ENCODE results near the gene DCUN1D2.

Gene DCUN1D2

GRCh38 chr13:113483504-113484293, 6.8 kb downstream of the DCUN1D2 start:
- H3K4me3 ChIP-seq (ENCODE audit: control insufficient read depth, low read depth, low read length), result no peak overlapping the region
- no peak for DNase-seq (ENCODE audit: low read depth)
- TF ChIP-seq CTCF (IDR thresholded peaks at IDR 0.05; ENCODE audit: control insufficient read depth, insufficient read depth, low read depth, low read length, missing control alignments), result no peak

- DNase-seq (ENCODE audit: low read depth), result no peak
- H3K4me3 ChIP-seq (ENCODE audit: control insufficient read depth, low read depth, low read length), result no peak overlapping the region
- no peak for TF ChIP-seq CTCF (IDR thresholded peaks at IDR 0.05; ENCODE audit: control insufficient read depth, insufficient read depth, low read depth, low read length, missing control alignments)
Observed at GRCh38 chr13:113483081-113483480, 7.4 kb downstream of the DCUN1D2 start.

DNA sequence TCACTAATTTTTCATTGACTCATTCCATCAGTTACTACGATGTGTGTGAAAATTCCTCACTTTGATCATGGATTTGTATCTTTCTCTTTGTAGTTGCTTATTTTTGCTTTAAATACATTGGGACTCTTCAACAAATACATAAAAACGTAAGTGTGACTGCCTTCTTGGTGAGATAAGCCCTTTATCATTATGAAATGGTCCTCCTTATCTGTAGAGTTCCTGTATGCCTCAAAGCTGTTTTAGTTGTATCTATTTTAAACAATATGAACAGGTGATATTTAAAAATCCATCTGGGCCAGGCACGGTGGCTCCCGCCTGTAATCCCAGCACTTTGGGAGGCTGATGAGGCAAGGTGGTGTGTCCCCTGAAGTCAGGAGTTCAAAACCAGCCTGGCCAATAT, 11.3 kb downstream of the DCUN1D2 start:
- no peak for TF ChIP-seq CTCF (IDR thresholded peaks at IDR 0.05; ENCODE audit: control insufficient read depth, insufficient read depth, low read depth, low read length, missing control alignments)
- H3K4me3 ChIP-seq (ENCODE audit: control insufficient read depth, low read depth, low read length), result no peak overlapping the region
- DNase-seq (ENCODE audit: low read depth), result no peak

GRCh38 chr13:113477724-113478123, 12.8 kb downstream of the DCUN1D2 start:
- H3K4me3 ChIP-seq (ENCODE audit: control insufficient read depth, low read depth, low read length), result no peak overlapping the region
- no peak for TF ChIP-seq CTCF (IDR thresholded peaks at IDR 0.05; ENCODE audit: control insufficient read depth, insufficient read depth, low read depth, low read length, missing control alignments)
- no peak for DNase-seq (ENCODE audit: low read depth)

DNA sequence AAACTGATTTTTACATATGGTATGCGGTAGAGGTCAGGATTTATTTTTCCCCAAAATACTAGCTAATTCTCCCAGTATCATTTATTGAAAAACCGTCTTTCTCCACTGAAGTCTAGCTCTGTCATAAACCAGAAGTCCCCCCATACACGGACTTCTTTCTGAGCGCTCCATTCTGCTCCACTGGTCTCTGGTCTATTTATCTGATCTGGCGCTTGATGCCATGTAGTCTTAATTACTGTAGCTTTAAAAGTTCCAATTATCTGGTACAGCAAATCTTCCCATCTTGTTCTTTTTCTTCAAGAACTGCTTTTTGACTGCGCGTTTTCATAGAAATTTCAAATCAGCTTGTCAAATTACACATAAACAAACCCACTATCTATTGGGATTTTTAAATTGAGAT, 13.7 kb downstream of the DCUN1D2 start:
- TF ChIP-seq CTCF (IDR thresholded peaks at IDR 0.05; ENCODE audit: control insufficient read depth, insufficient read depth, low read depth, low read length, missing control alignments), result no peak
- no peak overlapping the region for H3K4me3 ChIP-seq (ENCODE audit: control insufficient read depth, low read depth, low read length)

GRCh38 chr13:113475911-113476310, 14.6 kb downstream of the DCUN1D2 start:
- no peak overlapping the region for H3K4me3 ChIP-seq (ENCODE audit: control insufficient read depth, low read depth, low read length)
- no peak for DNase-seq (ENCODE audit: low read depth)
- TF ChIP-seq CTCF (IDR thresholded peaks at IDR 0.05; ENCODE audit: control insufficient read depth, insufficient read depth, low read depth, low read length, missing control alignments), result no peak

More for the DNA sequence above, 13.7 kb downstream of the DCUN1D2 start:
- DNase-seq (ENCODE audit: low read depth), result no peak
